ENCODE data around the gene KRTAP23-1.

KRTAP23-1 gene, protein sequence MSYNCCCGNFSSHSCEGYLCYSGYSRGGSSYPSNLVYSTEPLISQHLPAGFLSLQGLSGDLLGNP

DNA sequence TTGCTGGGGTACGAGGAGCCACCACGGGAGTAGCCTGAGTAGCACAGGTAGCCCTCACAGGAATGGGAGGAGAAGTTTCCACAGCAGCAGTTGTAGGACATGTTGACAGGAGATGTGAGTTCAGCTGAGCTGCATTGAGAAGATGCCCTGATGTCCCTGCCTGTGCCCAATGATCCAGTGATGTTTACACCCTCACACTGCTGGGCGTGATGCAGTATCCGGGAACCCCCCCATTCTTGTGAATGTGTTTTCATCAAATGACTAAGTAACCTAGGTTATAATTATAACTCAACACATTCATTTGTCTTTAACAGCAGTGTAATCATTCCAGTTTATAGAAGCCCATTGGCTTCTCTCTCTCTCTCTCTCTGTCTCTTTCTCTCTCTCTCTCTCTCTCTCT, at the start of gene KRTAP23-1:
Gene KRTAP23-1 (minus strand): TSS at position 101 of the 400 bp plus-strand sequence. CDS start 0 bp downstream, at position 101.
- no peak for DNase-seq (ENCODE audit: low spot score)
- in situ Hi-C loops (cut with MboI; ENCODE audit: low pct_unique_long_range_greater_than_20kb, low sequenced_read_pairs, unreplicated experiment): no loop called here
- TF ChIP-seq, protein P1, sequence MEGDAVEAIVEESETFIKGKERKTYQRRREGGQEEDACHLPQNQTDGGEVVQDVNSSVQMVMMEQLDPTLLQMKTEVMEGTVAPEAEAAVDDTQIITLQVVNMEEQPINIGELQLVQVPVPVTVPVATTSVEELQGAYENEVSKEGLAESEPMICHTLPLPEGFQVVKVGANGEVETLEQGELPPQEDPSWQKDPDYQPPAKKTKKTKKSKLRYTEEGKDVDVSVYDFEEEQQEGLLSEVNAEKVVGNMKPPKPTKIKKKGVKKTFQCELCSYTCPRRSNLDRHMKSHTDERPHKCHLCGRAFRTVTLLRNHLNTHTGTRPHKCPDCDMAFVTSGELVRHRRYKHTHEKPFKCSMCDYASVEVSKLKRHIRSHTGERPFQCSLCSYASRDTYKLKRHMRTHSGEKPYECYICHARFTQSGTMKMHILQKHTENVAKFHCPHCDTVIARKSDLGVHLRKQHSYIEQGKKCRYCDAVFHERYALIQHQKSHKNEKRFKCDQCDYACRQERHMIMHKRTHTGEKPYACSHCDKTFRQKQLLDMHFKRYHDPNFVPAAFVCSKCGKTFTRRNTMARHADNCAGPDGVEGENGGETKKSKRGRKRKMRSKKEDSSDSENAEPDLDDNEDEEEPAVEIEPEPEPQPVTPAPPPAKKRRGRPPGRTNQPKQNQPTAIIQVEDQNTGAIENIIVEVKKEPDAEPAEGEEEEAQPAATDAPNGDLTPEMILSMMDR (IDR thresholded peaks at IDR 0.05; ENCODE audit: extremely low read depth, insufficient read depth, missing control alignments): no peak

DNA sequence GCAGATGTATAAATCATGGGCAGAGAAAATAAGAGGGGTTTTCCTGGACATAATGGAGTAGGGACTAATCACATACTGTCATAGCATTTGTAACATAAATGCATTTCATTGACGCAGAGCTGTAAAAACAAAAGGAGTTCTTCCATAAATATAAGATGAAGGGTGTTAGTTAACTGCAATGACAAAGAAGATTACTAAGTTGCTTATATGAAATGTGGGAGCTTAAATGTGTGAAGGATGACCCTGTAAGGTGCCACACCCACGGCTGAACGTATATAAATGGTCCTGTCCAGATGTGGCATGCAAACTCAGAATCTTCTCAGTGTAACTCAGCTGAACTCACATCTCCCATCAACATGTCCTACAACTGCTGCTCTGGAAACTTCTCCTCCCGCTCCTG, 47.3 kb upstream of the KRTAP23-1 start, which contains the start of gene KRTAP13-1:
Gene KRTAP13-1 (plus strand): TSS at position 301 of the 400 bp plus-strand sequence. CDS start 56 bp downstream, at position 357.
- no peak for DNase-seq (ENCODE audit: low spot score)
- in situ Hi-C loops (cut with MboI; ENCODE audit: low pct_unique_long_range_greater_than_20kb, low sequenced_read_pairs, unreplicated experiment): no loop called here
- TF ChIP-seq, protein P1 (IDR thresholded peaks at IDR 0.05; ENCODE audit: extremely low read depth, insufficient read depth, missing control alignments): no peak

DNA sequence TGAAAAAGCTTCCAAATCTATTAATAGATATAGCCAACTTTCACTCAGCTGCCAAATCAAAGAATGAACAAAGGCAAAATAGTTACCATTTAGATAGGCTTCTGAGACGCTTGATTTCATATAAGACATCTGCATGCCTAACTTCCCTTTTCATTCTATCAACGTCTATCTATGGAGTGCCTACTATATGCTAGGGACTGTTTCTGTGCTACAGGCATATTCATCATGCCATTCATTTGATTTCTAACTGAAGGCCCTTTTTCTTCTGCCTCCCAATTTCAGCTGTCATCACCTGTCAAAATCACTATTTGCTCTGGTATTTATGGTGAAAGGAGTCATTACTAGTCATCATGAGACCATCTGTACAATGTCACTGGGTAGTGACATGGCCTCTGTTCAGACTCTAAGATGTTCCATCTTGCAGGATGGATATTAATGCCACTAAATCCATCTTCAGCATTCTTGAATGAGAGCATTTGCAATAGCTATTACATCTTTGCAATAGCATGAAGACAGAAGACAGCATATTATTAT, 43.2 kb upstream of the KRTAP23-1 start:
- no peak for DNase-seq (ENCODE audit: low spot score)
- TF ChIP-seq, protein P1 (IDR thresholded peaks at IDR 0.05; ENCODE audit: extremely low read depth, insufficient read depth, missing control alignments): no peak
- in situ Hi-C loops (cut with MboI; ENCODE audit: low pct_unique_long_range_greater_than_20kb, low sequenced_read_pairs, unreplicated experiment): no loop called here

DNA sequence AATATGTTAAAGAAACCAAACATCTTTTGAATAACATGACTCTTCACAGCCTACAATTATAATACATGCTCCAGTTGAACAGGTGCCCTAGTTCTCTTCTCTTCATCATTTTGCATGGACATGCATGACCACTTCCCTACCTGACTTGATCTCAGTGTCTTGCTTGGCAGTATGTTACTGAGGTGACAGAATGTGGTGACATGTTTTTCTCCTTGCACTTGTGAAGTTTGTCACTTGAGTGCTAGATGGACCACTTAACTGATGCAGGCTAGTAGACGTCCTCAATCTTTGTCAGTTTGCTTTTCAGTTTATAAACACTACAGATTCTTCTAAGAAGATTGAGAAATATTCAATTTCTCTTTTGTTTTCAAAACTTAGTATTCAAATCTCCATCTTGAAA, 33.8 kb upstream of the KRTAP23-1 start:
- TF ChIP-seq, protein P1 (IDR thresholded peaks at IDR 0.05; ENCODE audit: extremely low read depth, insufficient read depth, missing control alignments): no peak
- in situ Hi-C loops (cut with MboI; ENCODE audit: low pct_unique_long_range_greater_than_20kb, low sequenced_read_pairs, unreplicated experiment): no loop called here
- DNase-seq (ENCODE audit: low spot score): no peak

DNA sequence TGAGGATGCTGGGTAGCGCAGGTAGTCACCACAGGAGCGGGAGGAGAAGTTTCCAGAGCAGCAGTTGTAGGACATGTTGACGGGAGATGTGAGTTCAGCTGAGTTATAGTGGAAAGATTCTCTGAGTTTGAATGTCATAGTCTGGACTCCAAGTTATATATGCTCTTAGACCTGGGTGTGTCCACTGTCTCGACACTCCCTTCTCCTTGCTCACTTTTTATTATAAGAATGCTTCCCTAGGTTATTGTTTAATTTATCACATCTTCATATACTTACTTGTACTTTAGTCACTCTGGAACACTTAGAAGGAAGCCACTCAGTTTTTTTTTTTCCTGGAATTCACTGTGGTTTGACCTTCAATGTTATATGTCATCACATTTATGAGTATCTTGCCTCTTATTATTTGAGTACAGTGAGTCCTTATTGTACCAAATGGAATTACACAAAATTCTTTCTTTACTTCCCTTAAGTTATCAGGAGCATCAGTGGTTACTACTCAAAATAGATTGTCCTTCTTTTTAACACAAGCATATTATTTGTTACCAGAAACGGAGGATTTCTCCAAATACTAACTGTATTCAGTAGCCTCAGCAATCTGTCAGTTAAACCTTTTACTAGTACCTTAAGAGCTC, 23.8 kb upstream of the KRTAP23-1 start, which contains the start of gene KRTAP13-2:
Gene KRTAP13-2 (minus strand): TSS at position 133 of the 632 bp plus-strand sequence. CDS start 58 bp downstream, at position 75.
- in situ Hi-C loops (cut with MboI; ENCODE audit: low pct_unique_long_range_greater_than_20kb, low sequenced_read_pairs, unreplicated experiment): loop anchor here (25.0 kb wide), 1 partner anchor 90 kb away; no protein-coding TSS in a partner anchor
- TF ChIP-seq, protein P1 (IDR thresholded peaks at IDR 0.05; ENCODE audit: extremely low read depth, insufficient read depth, missing control alignments): no peak
- no peak for DNase-seq (ENCODE audit: low spot score)

DNA sequence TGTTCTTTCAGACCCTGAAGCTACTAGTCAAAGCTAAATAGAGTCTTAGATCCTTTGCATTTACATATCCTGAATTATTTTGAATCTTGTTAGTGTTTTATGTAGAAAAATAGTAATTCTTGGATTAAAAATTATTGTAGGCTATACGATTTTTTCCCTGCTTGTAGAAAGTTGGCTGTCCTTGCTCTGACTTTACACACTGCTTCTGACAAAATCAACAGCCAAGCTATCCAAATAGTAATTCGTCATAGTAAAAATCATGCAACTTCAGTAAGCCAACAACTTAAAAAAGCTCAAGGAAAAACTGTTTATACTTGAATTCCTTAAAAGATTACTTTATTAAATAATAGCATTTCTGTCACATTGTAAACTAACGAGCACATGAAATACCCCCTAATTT, 7.5 kb upstream of the KRTAP23-1 start:
- in situ Hi-C loops (cut with MboI; ENCODE audit: low pct_unique_long_range_greater_than_20kb, low sequenced_read_pairs, unreplicated experiment): loop anchor here (25.0 kb wide), 1 partner anchor 106 kb away; no protein-coding TSS in a partner anchor
- DNase-seq (ENCODE audit: low spot score): no peak
- TF ChIP-seq, protein P1 (IDR thresholded peaks at IDR 0.05; ENCODE audit: extremely low read depth, insufficient read depth, missing control alignments): no peak

All from GM13977 (cell line).